Muscle of back (tissue), 11 donors: ENCODE measurements around the gene TOMM5. TPM values are rescaled to one million over a fixed set of nuclear protein-coding genes. Genes with fewer than 3 reads are reported as not detected.

Experiments used
- DNase-seq, 3 donors: peaks; one replicate each; pipeline versions ENCODE4 v3.0.0 to v3.0.0-alpha.2; 2013
- polyA plus RNA-seq, 10 donors: library from polyadenylated mRNA; unstranded; fragments of 120-200 nt; gene quantifications; one replicate each; pipeline ENCODE4 v1.2.1, GENCODE V29; 2013; ENCODE audit not compliant: insufficient read length in 10 of 10

Gene TOMM5
- polyA plus RNA-seq, 10 donors = 71.5 to 102 (median 76.2) TPM

GRCh38 chr9:37565661-37566618, 26.5 kb downstream of the TOMM5 start:
- no peak for DNase-seq

GRCh38 chr9:37564916-37565315, 27.5 kb downstream of the TOMM5 start:
- DNase-seq = no peak

- DNase-seq = no peak
Measured at GRCh38 chr9:37563806-37564513, 28.4 kb downstream of the TOMM5 start.

- no peak for DNase-seq
Measured at GRCh38 chr9:37562826-37563225, 29.6 kb downstream of the TOMM5 start.

- no peak for DNase-seq
Measured at GRCh38 chr9:37561682-37562081, 30.7 kb downstream of the TOMM5 start.

- no peak for DNase-seq
Measured at GRCh38 chr9:37559855-37560592, 32.4 kb downstream of the TOMM5 start.

- DNase-seq = no peak
Measured at GRCh38 chr9:37559125-37559524, 33.3 kb downstream of the TOMM5 start.

GRCh38 chr9:37555786-37556185, 36.6 kb downstream of the TOMM5 start:
- no peak for DNase-seq

GRCh38 chr9:37554318-37554717, 38.1 kb downstream of the TOMM5 start:
- no peak for DNase-seq

GRCh38 chr9:37551888-37552287, 40.5 kb downstream of the TOMM5 start:
- no peak for DNase-seq

GRCh38 chr9:37551468-37551867, 40.9 kb downstream of the TOMM5 start:
- DNase-seq = no peak

- peak in 1 of 3 donors; percentile 8 for DNase-seq
Measured at GRCh38 chr9:37550781-37551180, 41.6 kb downstream of the TOMM5 start.

GRCh38 chr9:37549527-37549926, 42.9 kb downstream of the TOMM5 start:
- DNase-seq = no peak

- DNase-seq = no peak
Measured at GRCh38 chr9:37547328-37547878, 45.0 kb downstream of the TOMM5 start.

GRCh38 chr9:37543468-37543867, 48.9 kb downstream of the TOMM5 start:
- DNase-seq = no peak

GRCh38 chr9:37542895-37543294, 49.5 kb downstream of the TOMM5 start:
- no peak for DNase-seq

GRCh38 chr9:37542488-37542887, 49.9 kb downstream of the TOMM5 start:
- no peak for DNase-seq

- DNase-seq = no peak
Measured at GRCh38 chr9:37541465-37541864, 50.9 kb downstream of the TOMM5 start.

- DNase-seq = no peak
Measured at GRCh38 chr9:37540634-37541033, 51.8 kb downstream of the TOMM5 start.

GRCh38 chr9:37539634-37540033, 52.8 kb downstream of the TOMM5 start:
- DNase-seq = no peak
